ENCODE measurements around the gene DHX36.

GRCh38 chr3:154274348-154274747 is 49.9 kb downstream of the DHX36 start:
- TF ChIP-seq POLR2A (IDR thresholded peaks at IDR 0.05) (no peak), CTCF (IDR thresholded peaks at IDR 0.05) (no peak)
